ENCODE data around the gene MAP2.

MAP2 gene

DNA sequence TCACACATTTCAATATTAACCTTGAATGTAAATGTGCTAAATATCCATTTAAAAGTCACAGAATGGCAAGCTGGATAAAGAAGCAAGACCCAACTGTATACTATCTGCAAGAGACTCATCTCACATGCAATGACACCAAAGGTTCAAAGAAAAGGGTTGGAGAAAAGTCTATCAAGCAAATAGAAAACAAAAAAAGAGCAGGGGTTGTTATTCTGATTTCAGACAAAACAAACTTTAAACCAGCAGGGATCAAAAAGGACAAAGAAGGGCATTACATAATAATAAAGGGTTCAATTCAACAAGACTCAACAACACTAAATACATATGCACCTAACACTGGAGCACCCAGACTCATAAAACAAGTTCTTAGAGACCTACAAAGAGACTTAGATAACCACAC is 333.3 kb downstream of the MAP2 start:
- no peak for DNase-seq

DNA sequence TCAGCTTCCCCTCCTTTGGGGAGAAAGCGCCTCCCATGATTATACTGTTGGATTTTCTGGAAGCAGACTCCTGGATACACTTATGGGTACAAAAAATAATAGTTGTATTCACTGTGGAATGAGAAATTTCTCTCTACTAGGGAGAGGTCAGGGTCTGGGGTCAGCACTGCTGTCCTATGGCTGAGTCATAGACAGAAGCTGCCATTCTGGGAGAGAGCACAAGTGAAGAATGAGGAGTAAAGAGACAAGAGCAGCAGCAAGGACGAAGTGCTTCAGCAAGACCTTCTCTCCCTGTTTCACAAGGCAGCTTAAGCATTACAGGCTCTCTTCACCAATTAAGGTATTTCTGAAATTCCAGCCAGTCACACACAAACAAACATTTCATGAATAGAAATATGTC is 337.7 kb downstream of the MAP2 start:
- DNase-seq: no peak

DNA sequence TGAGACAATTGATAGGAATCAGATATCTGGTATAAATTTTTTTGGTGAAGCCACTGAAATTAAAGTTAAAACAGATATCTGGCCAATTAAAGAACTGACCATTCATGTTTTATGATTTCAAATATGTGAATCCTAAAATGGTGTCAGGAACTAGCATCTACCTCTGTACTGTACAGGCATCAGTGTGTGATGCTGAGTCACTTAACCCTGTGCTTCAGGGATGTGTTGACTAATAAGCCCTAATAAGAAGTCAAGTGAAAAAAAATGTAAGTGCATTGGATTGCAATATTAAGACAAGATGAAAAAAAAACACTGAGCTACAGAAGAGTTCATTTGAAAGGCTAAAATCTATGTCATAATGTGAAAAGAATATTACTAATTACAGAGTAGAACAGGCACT is 338.7 kb downstream of the MAP2 start:
- DNase-seq: no peak

DNA sequence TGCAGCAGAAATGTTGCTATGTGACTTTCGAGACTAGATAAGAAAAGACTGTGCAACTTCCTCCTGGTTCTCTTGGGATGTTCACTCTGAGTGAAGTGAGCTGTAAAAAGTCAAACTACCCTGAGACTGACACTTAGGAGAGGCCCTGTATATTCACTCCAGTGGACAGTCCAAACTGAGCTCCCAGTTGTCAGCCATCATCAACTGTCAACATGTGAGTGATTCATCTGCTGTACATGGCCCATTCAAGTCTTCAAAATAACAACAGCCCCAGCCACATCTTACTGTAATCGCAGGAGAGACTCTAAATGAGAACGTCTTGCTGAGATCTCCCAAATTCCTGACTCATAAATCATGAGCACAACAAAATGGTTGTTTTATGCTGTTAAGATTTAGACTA is 339.3 kb downstream of the MAP2 start:
- DNase-seq: no peak

DNA sequence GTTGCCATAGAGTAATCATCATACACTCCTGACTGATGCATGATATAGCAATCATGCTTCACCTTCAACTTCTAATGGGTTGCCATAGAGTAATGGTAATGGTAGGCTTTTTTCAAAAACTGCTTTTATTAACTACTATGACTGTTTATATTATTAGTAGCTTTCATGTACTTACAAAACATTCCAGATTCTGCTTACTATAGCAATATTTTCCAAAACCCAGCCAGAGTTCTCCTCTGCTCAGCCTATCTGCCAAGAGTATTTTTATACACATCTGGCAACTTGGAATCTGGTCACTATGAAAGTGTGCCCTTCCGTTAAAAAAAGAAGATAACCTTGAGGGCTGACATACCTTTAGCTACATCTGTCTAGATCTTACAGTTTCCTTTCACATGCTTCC is 342.8 kb downstream of the MAP2 start:
- no peak for DNase-seq

DNA sequence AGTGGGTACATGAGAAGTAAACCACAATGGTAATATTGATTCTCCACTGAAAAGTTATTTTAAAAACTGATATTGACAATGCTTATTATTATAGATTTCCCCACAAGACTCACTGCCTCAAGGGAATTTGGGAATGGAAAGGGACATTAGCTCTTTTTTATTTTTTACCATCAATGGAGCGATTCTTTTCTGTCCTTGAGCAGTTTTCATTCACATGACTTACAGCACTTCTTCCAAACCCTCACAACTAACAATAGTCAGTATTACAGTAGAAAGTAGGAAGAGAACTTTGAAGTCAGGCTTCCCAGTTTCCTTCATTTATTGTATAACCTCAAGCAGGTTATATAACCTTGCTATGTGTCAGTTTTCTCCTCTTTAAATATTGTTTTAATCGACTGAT is 343.5 kb downstream of the MAP2 start:
- no peak for DNase-seq

DNA sequence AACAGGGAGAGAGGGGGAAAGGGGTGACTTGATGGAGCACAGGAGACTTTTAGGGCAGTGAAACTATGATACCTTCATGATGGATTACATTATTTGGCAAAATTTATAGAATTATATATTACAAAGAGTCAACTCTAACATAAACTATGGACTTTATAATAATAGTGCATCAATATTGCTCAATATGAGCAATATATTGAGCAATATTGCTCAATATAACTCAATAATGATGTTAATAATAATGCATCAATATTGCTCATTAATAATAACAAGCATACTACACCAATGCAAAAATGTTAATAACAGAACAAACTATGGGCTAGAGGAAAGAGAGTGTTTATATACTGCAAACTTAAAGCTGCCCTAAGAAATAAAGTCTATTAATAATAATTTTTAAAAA is 344.7 kb downstream of the MAP2 start:
- no peak for DNase-seq

DNA sequence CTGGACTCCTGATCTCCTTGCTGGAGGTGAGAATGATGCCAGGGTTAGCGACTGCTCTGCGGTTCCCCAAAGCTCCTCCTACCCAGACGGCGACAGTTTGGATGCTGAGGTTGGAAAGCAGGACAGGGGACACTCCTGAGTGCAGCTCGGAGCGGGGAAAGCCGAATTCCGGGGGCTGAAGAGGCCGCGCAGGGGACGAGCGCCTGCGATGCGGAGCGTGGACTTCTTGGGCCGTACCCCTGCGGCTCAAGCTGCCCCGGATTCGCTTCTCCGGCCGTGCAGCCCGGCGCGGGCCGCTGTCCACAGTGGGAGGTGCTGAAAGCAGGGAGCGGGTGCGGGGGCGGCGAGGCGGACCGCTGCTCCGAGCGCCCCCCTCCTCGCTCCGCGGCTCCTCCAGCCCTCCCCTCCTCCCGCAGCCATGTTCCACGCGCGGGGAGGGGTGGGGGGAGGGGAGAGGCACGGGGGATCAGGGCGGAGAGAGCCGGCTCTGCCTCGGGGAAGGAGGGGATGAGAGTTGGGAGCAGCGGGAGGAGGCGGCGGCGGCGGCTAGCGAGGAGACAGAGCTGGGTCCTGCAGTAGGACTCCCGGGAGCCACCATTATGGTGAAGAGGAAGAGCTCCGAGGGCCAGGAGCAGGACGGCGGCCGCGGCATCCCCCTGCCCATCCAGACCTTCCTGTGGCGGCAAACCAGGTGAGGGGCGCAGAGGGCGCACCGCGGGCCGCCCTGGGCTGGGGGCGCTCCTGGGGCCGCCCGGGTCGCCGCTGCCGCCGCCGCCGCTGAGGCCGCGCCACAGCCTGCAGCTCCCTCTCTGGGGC is 347.8 kb downstream of the MAP2 start, which contains the start of gene UNC80:
TSS of gene UNC80 (plus strand) at position 359 of the 816 bp plus-strand sequence. CDS start at position 600, 241 bp downstream.
- DNase-seq: peak; percentile 21

DNA sequence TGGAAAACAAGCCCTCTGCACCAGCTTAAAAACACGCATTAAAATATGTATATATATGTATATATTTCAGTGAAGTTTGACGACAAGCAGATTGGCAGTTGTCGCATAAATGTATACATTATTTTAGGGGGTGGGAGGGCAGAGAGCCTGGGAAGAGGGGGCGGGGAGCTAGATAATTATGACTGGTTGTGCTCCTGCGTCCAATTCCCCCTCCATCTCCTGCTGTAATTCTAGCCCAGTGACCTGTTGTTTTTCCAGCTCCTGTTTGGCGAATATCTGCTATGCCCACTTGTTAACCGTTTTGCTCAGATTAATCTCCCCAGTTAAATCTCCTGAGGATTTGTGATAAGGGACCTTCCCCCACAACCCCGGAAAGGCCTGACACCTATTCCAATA is 348.4 kb downstream of the MAP2 start:
- no peak for DNase-seq

DNA sequence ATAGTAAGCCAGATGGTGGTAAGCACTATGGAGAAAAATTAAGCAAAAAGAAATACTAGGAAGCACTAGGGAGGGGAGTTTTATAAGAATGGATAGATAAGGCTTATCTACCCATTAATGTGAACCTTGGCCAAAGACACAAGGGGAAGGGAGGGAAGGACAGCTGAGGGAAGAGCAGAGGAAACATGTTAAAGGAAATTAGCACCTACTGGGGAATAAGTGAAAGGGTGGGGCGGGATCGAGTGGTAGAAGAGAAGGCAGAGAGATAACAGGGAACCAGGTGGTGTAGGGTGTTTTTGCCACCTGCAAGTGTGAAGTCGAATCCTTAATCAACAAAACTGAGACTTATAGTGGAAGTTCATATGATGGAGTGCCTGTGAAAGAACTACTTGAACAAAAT is 349.5 kb downstream of the MAP2 start:
- no peak for DNase-seq
